ENCODE results near the gene ARFGAP1. TPM values are rescaled to one million over a fixed set of nuclear protein-coding genes. Genes with fewer than 3 reads are reported as not detected.

Gene ARFGAP1
- total and polyA plus RNA-seq, 2 of the 8 experiments (the other 6 are each of a cell fraction or from before 2014, with no cell fraction given) = 93.7 to 100 TPM

GRCh38 chr20:63325021-63325471 lies 52.4 kb downstream of the ARFGAP1 start (continued):
- TF ChIP-seq BRCA1 (IDR thresholded peaks at IDR 0.05; ENCODE audit: low read depth, low read length) (no peak), PHF8 (conservative IDR thresholded peaks at IDR 0.05; ENCODE audit: low read depth, low read length) (no peak), CTBP2 (IDR thresholded peaks at IDR 0.05; ENCODE audit: borderline replicate concordance, insufficient read depth, insufficient read length, low read length) (no peak), GTF2F1 (IDR thresholded peaks at IDR 0.05; ENCODE audit: borderline replicate concordance, low read depth, low read length) (no peak), RNF2 (IDR thresholded peaks at IDR 0.05; ENCODE audit: borderline replicate concordance, low read depth, low read length, missing control alignments, poor library complexity, severe bottlenecking) (no peak), YY1 (IDR thresholded peaks at IDR 0.05; ENCODE audit: low read depth, low read length) (no peak)
